ENCODE results near the gene MED13L.

The MED13L gene

GRCh38 chr12:116159175-116159574, 118.3 kb downstream of the MED13L start:
- Mint-ChIP-seq H3K27ac (no peak overlapping the region), H3K27me3 (no peaks in the 10 kb centered on the region), H3K4me1 (peaks cover 44% of the 10 kb centered on the region), H3K9me3 (no peaks in the 10 kb centered on the region), H3K4me3 (no peak overlapping the region)
- no peak for DNase-seq
- ATAC-seq, result no peak

- H3K4me3 Mint-ChIP-seq, result no peak overlapping the region
- ATAC-seq (no peak), DNase-seq (no peak)
- H3K9me3 Mint-ChIP-seq, result no peaks in the 10 kb centered on the region
- peak overlapping the region in 1 of 2 donors; percentile 24 for H3K27ac Mint-ChIP-seq
- no peaks in the 10 kb centered on the region for H3K27me3 Mint-ChIP-seq
- H3K4me1 Mint-ChIP-seq, result peaks cover 47% of the 10 kb centered on the region
Measured at GRCh38 chr12:116157845-116158267, 119.6 kb downstream of the MED13L start.

GRCh38 chr12:116156614-116157013, 120.9 kb downstream of the MED13L start:
- Mint-ChIP-seq H3K4me3 (no peak overlapping the region), H3K4me1 (peaks cover 53% of the 10 kb centered on the region), H3K9me3 (no peaks in the 10 kb centered on the region), H3K27ac (no peak overlapping the region), H3K27me3 (no peaks in the 10 kb centered on the region)
- DNase-seq (no peak), ATAC-seq (no peak)

- H3K4me3 Mint-ChIP-seq, result no peak overlapping the region
Measured at GRCh38 chr12:116155383-116155782, 122.1 kb downstream of the MED13L start.

GRCh38 chr12:116153983-116154382, 123.5 kb downstream of the MED13L start:
- H3K27ac Mint-ChIP-seq, result no peak overlapping the region
- no peak for DNase-seq
- no peaks in the 10 kb centered on the region for H3K27me3 Mint-ChIP-seq
- no peak overlapping the region for H3K4me3 Mint-ChIP-seq
- H3K4me1 Mint-ChIP-seq, result peaks cover 66% of the 10 kb centered on the region
- ATAC-seq, result no peak
- no peaks in the 10 kb centered on the region for H3K9me3 Mint-ChIP-seq

More at GRCh38 chr12:116155383-116155782, 122.1 kb downstream of the MED13L start:
- ATAC-seq (no peak), DNase-seq (no peak)
- no peak overlapping the region for H3K27ac Mint-ChIP-seq
- H3K9me3 Mint-ChIP-seq, result no peaks in the 10 kb centered on the region
- H3K4me1 Mint-ChIP-seq, result peaks cover 57% of the 10 kb centered on the region
- H3K27me3 Mint-ChIP-seq, result no peaks in the 10 kb centered on the region

- no peak overlapping the region for H3K27ac Mint-ChIP-seq
- H3K27me3 Mint-ChIP-seq, result no peaks in the 10 kb centered on the region
- no peak for DNase-seq
- no peak for ATAC-seq
- no peaks in the 10 kb centered on the region for H3K9me3 Mint-ChIP-seq
- H3K4me1 Mint-ChIP-seq, result peaks cover 63% of the 10 kb centered on the region
- no peak overlapping the region for H3K4me3 Mint-ChIP-seq
Measured at GRCh38 chr12:116153113-116153512, 124.4 kb downstream of the MED13L start.

GRCh38 chr12:116152268-116152667, 125.2 kb downstream of the MED13L start:
- no peak for DNase-seq
- Mint-ChIP-seq H3K27me3 (no peaks in the 10 kb centered on the region), H3K4me3 (no peak overlapping the region), H3K27ac (no peak overlapping the region), H3K4me1 (peaks cover 54% of the 10 kb centered on the region), H3K9me3 (no peaks in the 10 kb centered on the region)
- peak; percentile 67 for ATAC-seq

- H3K4me1 Mint-ChIP-seq, result peaks cover 52% of the 10 kb centered on the region
- no peak for DNase-seq
- H3K4me3 Mint-ChIP-seq, result no peak overlapping the region
- ATAC-seq, result no peak
- H3K9me3 Mint-ChIP-seq, result no peaks in the 10 kb centered on the region
- H3K27me3 Mint-ChIP-seq, result no peaks in the 10 kb centered on the region
- no peak overlapping the region for H3K27ac Mint-ChIP-seq
Measured at GRCh38 chr12:116150452-116150851, 127.0 kb downstream of the MED13L start.

- Mint-ChIP-seq H3K27ac (no peak overlapping the region), H3K27me3 (no peaks in the 10 kb centered on the region), H3K4me1 (peaks cover 54% of the 10 kb centered on the region), H3K9me3 (no peaks in the 10 kb centered on the region), H3K4me3 (no peak overlapping the region)
- DNase-seq (no peak), ATAC-seq (no peak)
Measured at GRCh38 chr12:116150001-116150400, 127.5 kb downstream of the MED13L start.

GRCh38 chr12:116148844-116149243, 128.6 kb downstream of the MED13L start:
- ATAC-seq (no peak), DNase-seq (no peak)
- H3K27me3 Mint-ChIP-seq, result no peaks in the 10 kb centered on the region
- H3K4me3 Mint-ChIP-seq, result no peak overlapping the region
- H3K4me1 Mint-ChIP-seq, result peaks cover 63% of the 10 kb centered on the region
- H3K9me3 Mint-ChIP-seq, result no peaks in the 10 kb centered on the region
- no peak overlapping the region for H3K27ac Mint-ChIP-seq

GRCh38 chr12:116146386-116146785, 131.1 kb downstream of the MED13L start:
- H3K4me3 Mint-ChIP-seq, result no peak overlapping the region
- H3K9me3 Mint-ChIP-seq, result no peaks in the 10 kb centered on the region
- no peak for DNase-seq
- no peak for ATAC-seq
- no peak overlapping the region for H3K27ac Mint-ChIP-seq
- peaks cover 60% of the 10 kb centered on the region for H3K4me1 Mint-ChIP-seq
- H3K27me3 Mint-ChIP-seq, result no peaks in the 10 kb centered on the region

GRCh38 chr12:116145451-116145850, 132.0 kb downstream of the MED13L start:
- Mint-ChIP-seq H3K4me1 (peaks cover 55% of the 10 kb centered on the region), H3K9me3 (no peaks in the 10 kb centered on the region), H3K4me3 (no peak overlapping the region), H3K27me3 (no peaks in the 10 kb centered on the region), H3K27ac (no peak overlapping the region)
- ATAC-seq (no peak), DNase-seq (no peak)

- Mint-ChIP-seq H3K27me3 (no peaks in the 10 kb centered on the region), H3K4me1 (peaks cover 56% of the 10 kb centered on the region), H3K9me3 (no peaks in the 10 kb centered on the region), H3K4me3 (peak overlapping the region; percentile 48 to 61), H3K27ac (peak overlapping the region; percentile 49 to 94)
- ATAC-seq, result no peak
- no peak for DNase-seq
Measured at GRCh38 chr12:116144384-116144783, 133.1 kb downstream of the MED13L start.

- H3K4me1 Mint-ChIP-seq, result peaks cover 55% of the 10 kb centered on the region
- no peaks in the 10 kb centered on the region for H3K27me3 Mint-ChIP-seq
- DNase-seq, result no peak
Measured at GRCh38 chr12:116143909-116144308, 133.6 kb downstream of the MED13L start.

GRCh38 chr12:116142936-116143898, 134.3 kb downstream of the MED13L start:
- H3K27ac Mint-ChIP-seq, result peak overlapping the region; percentile 79 to 94
- peak; percentile 86 for ATAC-seq
- no peak for DNase-seq

More at GRCh38 chr12:116143909-116144308, 133.6 kb downstream of the MED13L start:
- Mint-ChIP-seq H3K9me3 (no peaks in the 10 kb centered on the region), H3K27ac (peak overlapping the region; percentile 49 to 94), H3K4me3 (peak overlapping the region; percentile 61 to 74)
- ATAC-seq, result peak; percentile 51

GRCh38 chr12:116141833-116142162, 135.7 kb downstream of the MED13L start:
- DNase-seq (no peak), ATAC-seq (no peak)
- Mint-ChIP-seq H3K27ac (no peak overlapping the region), H3K4me1 (peaks cover 64% of the 10 kb centered on the region), H3K4me3 (no peak overlapping the region), H3K27me3 (no peaks in the 10 kb centered on the region), H3K9me3 (no peaks in the 10 kb centered on the region)

More at GRCh38 chr12:116142936-116143898, 134.3 kb downstream of the MED13L start:
- Mint-ChIP-seq H3K27me3 (no peaks in the 10 kb centered on the region), H3K9me3 (no peaks in the 10 kb centered on the region), H3K4me1 (peaks cover 57% of the 10 kb centered on the region), H3K4me3 (peak overlapping the region; percentile 61 to 74)

All from stimulated activated naive CD8-positive, alpha-beta T cell treated with anti-CD3 and anti-CD28 coated beads, Interleukin-15, amount 100 ng/mL, for 72 hours (primary cell).